A549 (cell line): ENCODE data around the gene USP32. TPM values are rescaled to one million over a fixed set of nuclear protein-coding genes. Genes with fewer than 3 reads are reported as not detected.

Source experiments
- ATAC-seq, 2 experiments: fragments of 200-7000 bp in 1 of 2; fragments of >200 bp in 1 of 2; cut with Nextera tagmentation in 1 of 2; cut with Tn5 transposase in 1 of 2; 3 replicates each; pipeline versions ENCODE4 v1.8.0 to v1.9.1; 2018 to 2020; ENCODE audit warnings: mild to moderate bottlenecking in 1 of 2, moderate library complexity in 1 of 2
- CTCF ChIA-PET: fragments of 300-600 bp; sonication (Branson Sonifier 250); formaldehyde crosslinking; extraction: SDS; loops from one replicate; lab custom pipeline; 2021; ENCODE audit warnings: antibody characterized with exemption, inconsistent platforms; lab: Yijun Ruan, JAX
- POLR2A ChIA-PET: fragments of 350-600 bp; formaldehyde crosslinking; extraction: SDS; loops from one replicate; lab custom pipeline; 2021; ENCODE audit warnings: antibody characterized with exemption, inconsistent platforms; lab: Yijun Ruan, JAX
- DNase-seq, 2 experiments: peaks; one replicate each; pipeline versions ENCODE4 v3.0.0 to v3.0.0-alpha.2; 2011 to 2016; ENCODE audit warnings: low read depth in 1 of 2, low spot score in 1 of 2
- FAIRE-seq: peaks from 2 replicates; lab custom pipeline; 2011; peaks lifted over from hg19 to GRCh38; lab: Jason Lieb, UNC
- H3K27ac ChIP-seq, 2 experiments: fragments of >200 bp; sonication (Bioruptor Twin); formaldehyde crosslinking; 3 replicates each; pipeline ENCODE4 v1.5.1; 2016 to 2017
- H3K4me1 ChIP-seq: fragments of >200 bp; sonication (Bioruptor Twin); formaldehyde crosslinking; 3 replicates; pipeline ENCODE4 v1.6.1; 2016
- H3K4me2 ChIP-seq: fragments of >200 bp; sonication (Bioruptor Twin); formaldehyde crosslinking; 3 replicates; pipeline ENCODE4 v1.6.1; 2016
- H3K4me3 ChIP-seq: fragments of >200 bp; sonication (Bioruptor Twin); formaldehyde crosslinking; 3 replicates; pipeline ENCODE4 v1.5.1; 2016
- H3K9me3 ChIP-seq: fragments of >200 bp; sonication (Bioruptor Twin); formaldehyde crosslinking; 3 replicates; pipeline ENCODE4 v1.6.1; 2016
- BCL3 ChIP-seq: fragments of >200 bp; sonication (Bioruptor Twin); formaldehyde crosslinking; IDR thresholded peaks from 3 replicates; pipeline ENCODE4 v1.6.1; 2016
- BHLHE40 ChIP-seq: IDR thresholded peaks from 2 replicates; pipeline ENCODE4 v1.6.1; 2012; ENCODE audit warnings: low read depth, low read length, inconsistent platforms
- CHD2 ChIP-seq: fragments of 150-350 bp; IDR thresholded peaks from 2 replicates; pipeline ENCODE4 v1.6.1; 2014; ENCODE audit warnings: low read length; ENCODE audit not compliant: partially characterized antibody
- CTCF ChIP-seq: fragments of >200 bp; sonication (Bioruptor Twin); formaldehyde crosslinking; IDR thresholded peaks from 3 replicates; pipeline ENCODE4 v1.5.1; 2016
- E2F6 ChIP-seq: IDR thresholded peaks from 2 replicates; pipeline ENCODE4 v1.6.1; 2012; ENCODE audit warnings: low read depth, borderline replicate concordance
- EHF ChIP-seq: fragments of 250-450 bp; sonication (Bioruptor Pico); IDR thresholded peaks from 2 replicates; pipeline ENCODE4 v1.5.0; 2020; ENCODE audit warnings: mild to moderate bottlenecking
- GATA3 ChIP-seq: IDR thresholded peaks from 2 replicates; pipeline ENCODE4 v1.6.1; 2012; ENCODE audit warnings: borderline replicate concordance
- HDAC2 ChIP-seq: fragments of 200-600 bp; sonication (generic); IDR thresholded peaks from 2 replicates; pipeline ENCODE4 v1.6.1; 2016
- HMGXB4 ChIP-seq: fragments of 250-450 bp; sonication (Bioruptor Pico); IDR thresholded peaks from 2 replicates; pipeline ENCODE4 v1.5.0; 2021; ENCODE audit warnings: mild to moderate bottlenecking, moderate library complexity, borderline replicate concordance
- HOXA7 ChIP-seq: fragments of 250-450 bp; sonication (Bioruptor Pico); IDR thresholded peaks from 2 replicates; pipeline ENCODE4 v1.5.0; 2020; ENCODE audit warnings: mild to moderate bottlenecking, moderate library complexity
- HOXB5 ChIP-seq: fragments of 250-450 bp; sonication (Bioruptor Pico); IDR thresholded peaks from 2 replicates; pipeline ENCODE4 v1.5.0; 2020; ENCODE audit warnings: mild to moderate bottlenecking, moderate library complexity
- KDM1A ChIP-seq: fragments of 200-600 bp; sonication (generic); IDR thresholded peaks from 2 replicates; pipeline ENCODE4 v1.6.1; 2016; ENCODE audit warnings: low read depth, mild to moderate bottlenecking
- MAFK ChIP-seq: fragments of 450-650 bp; IDR thresholded peaks from 2 replicates; pipeline ENCODE4 v1.6.1; 2014; ENCODE audit not compliant: partially characterized antibody
- PBX3 ChIP-seq: IDR thresholded peaks from 2 replicates; pipeline ENCODE4 v1.6.1; 2012
- RARB ChIP-seq: fragments of 250-450 bp; sonication (Bioruptor Pico); IDR thresholded peaks from 2 replicates; pipeline ENCODE4 v1.8.0; 2021; ENCODE audit warnings: mild to moderate bottlenecking, moderate library complexity
- REST ChIP-seq: fragments of 200-600 bp; sonication (generic); IDR thresholded peaks from 2 replicates; pipeline ENCODE4 v1.6.1; 2016; ENCODE audit warnings: antibody characterized with exemption, mild to moderate bottlenecking, moderate library complexity
- SREBF2 ChIP-seq: fragments of 450-650 bp; IDR thresholded peaks from 2 replicates; pipeline ENCODE4 v1.6.1; 2014; ENCODE audit warnings: mild to moderate bottlenecking, moderate library complexity
- TFCP2L1 ChIP-seq: fragments of 250-450 bp; sonication (Bioruptor Pico); IDR thresholded peaks from 2 replicates; pipeline ENCODE4 v1.5.0; 2021; ENCODE audit warnings: mild to moderate bottlenecking
- ZC3H11A ChIP-seq: fragments of 450-650 bp; IDR thresholded peaks from 2 replicates; pipeline ENCODE4 v1.6.1; 2014; ENCODE audit warnings: antibody characterized with exemption, mild to moderate bottlenecking
- ZFP36 ChIP-seq: fragments of 450-650 bp; IDR thresholded peaks from 2 replicates; pipeline ENCODE4 v1.6.1; 2014; ENCODE audit warnings: borderline replicate concordance; ENCODE audit not compliant: partially characterized antibody
- ZNF302 ChIP-seq: fragments of 250-450 bp; sonication (Bioruptor Pico); IDR thresholded peaks from 2 replicates; pipeline ENCODE4 v1.9.0; 2021; ENCODE audit warnings: inconsistent platforms, mild to moderate bottlenecking, moderate library complexity
- WGBS: methylation state at CpG from one replicate; pipeline ENCODE4 v1.1.6; 2017; ENCODE audit errors: missing lambda C conversion rate; 5-methylcytosine and 5-hydroxymethylcytosine counted together
- polyA plus RNA-seq, 4 experiments: library from polyadenylated mRNA; depleted of rRNA in 3 of 4; stranded (reverse); fragments of >200 nt; fragmentation: RNase III in 1 of 4; extraction: RNeasy Plus Mini Kit Qiagen cat#74134 plus additional on column Dnase treatment in 1 of 4; gene quantifications; 2 replicates in 3 of 4; 3 replicates in 1 of 4; pipeline ENCODE4 v1.2.3, GENCODE V29; 2011 to 2017

Gene USP32
- polyA plus RNA-seq, 2 of the 4 experiments (the other 2 are of a cell fraction) = 35.4 to 52.2 TPM

- TF ChIP-seq PBX3 = no peak
- TF ChIP-seq RARB = no peak
- no peak for TF ChIP-seq ZNF302 (CRISPR knock-in tag)
- no peak for TF ChIP-seq MAFK
- no peak for TF ChIP-seq HOXA7 (CRISPR knock-in tag)
- TF ChIP-seq GATA3 = no peak
- no peak for TF ChIP-seq ZFP36
Measured at GRCh38 chr17:60305141-60305540, 86.8 kb downstream of the USP32 start (continued).

GRCh38 chr17:60304502-60304901 lies 87.4 kb downstream of the USP32 start:
- ATAC-seq = no peak
- Histone ChIP-seq H3K4me3 (no peak overlapping the region), H3K4me2 (no peak overlapping the region)
- POLR2A ChIA-PET = no interaction called here
- CTCF ChIA-PET = no interaction called here
- TF ChIP-seq HOXB5 (no peak), HMGXB4 (CRISPR knock-in tag) (no peak), ZC3H11A (no peak), CHD2 (no peak), EHF (CRISPR knock-in tag) (no peak), E2F6 (no peak), BHLHE40 (no peak), HDAC2 (no peak), SREBF2 (no peak), KDM1A (no peak), PBX3 (no peak), TFCP2L1 (no peak), REST (no peak), CTCF (no peak), BCL3 (no peak)
- TF ChIP-seq, all 56 proteins: peak for 0
- DNase-seq (no peak), FAIRE-seq (no peak)
- Histone ChIP-seq H3K4me1 (peaks cover 14% of the 10 kb centered on the region; the same call in 2 of the 3 replicates), H3K9me3 (no peaks in the 10 kb centered on the region), H3K27ac (no peak overlapping the region)
- 95% methylated on average over 2 of the region's 2 CpGs for whole genome bisulfite sequencing
